ENCODE results near the gene MRPL53.

The MRPL53 gene

DNA sequence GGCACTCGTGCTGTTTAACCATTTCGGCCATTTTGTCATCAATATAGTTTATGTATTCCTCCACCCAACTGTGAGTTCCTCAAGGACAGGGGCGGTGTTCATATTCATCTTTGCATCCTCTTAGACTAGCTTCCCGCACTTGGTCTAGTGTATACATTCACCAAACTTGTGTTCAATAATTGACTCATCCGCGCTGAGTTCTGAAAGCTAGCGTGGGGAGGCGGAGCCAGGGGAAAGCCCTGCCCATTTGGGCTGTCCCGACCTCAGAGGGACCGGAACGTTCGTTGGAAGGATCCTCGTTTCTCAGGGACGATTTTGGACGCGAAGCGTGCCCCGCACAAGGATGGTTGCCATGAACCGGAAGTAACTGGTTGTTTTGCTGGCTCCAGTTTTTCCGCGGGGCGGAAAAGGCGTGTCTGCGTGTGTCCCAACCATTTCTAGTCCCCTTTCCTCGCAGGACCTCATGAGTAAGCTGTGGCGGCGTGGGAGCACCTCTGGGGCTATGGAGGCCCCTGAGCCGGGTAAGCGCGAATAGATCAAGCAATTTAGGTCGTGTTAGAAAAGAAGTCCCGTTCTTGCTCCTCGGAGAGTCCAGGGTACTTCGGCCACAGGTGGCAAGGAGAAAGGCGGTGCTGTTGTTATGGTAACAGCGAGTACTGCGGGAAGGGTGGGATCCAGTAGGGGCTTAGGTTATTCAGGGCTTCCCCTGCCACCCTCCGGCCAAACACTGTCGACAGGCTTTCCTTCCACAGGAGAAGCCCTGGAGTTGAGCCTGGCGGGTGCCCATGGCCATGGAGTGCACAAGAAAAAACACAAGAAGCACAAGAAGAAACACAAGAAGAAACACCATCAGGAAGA lies 17.6 kb downstream of the MRPL53 start, which contains the start of gene INO80B (continued):
- TF ChIP-seq, protein P1, sequence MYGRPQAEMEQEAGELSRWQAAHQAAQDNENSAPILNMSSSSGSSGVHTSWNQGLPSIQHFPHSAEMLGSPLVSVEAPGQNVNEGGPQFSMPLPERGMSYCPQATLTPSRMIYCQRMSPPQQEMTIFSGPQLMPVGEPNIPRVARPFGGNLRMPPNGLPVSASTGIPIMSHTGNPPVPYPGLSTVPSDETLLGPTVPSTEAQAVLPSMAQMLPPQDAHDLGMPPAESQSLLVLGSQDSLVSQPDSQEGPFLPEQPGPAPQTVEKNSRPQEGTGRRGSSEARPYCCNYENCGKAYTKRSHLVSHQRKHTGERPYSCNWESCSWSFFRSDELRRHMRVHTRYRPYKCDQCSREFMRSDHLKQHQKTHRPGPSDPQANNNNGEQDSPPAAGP (tag by site-specific recombination; IDR thresholded peaks at IDR 0.05), result peak; percentile 99
- no peak for TF ChIP-seq MZF1 (tag by site-specific recombination; IDR thresholded peaks at IDR 0.05; ENCODE audit: borderline replicate concordance)
- no peak for TF ChIP-seq ZNF10 (tag by site-specific recombination; IDR thresholded peaks at IDR 0.05)
- peak; percentile 61; the same call in 1 of the 2 replicates for TF ChIP-seq ZNF843 (tag by site-specific recombination; IDR thresholded peaks at IDR 0.05)
- TF ChIP-seq ZNF423 (tag by site-specific recombination; IDR thresholded peaks at IDR 0.05), result no peak
- TF ChIP-seq, protein P2, sequence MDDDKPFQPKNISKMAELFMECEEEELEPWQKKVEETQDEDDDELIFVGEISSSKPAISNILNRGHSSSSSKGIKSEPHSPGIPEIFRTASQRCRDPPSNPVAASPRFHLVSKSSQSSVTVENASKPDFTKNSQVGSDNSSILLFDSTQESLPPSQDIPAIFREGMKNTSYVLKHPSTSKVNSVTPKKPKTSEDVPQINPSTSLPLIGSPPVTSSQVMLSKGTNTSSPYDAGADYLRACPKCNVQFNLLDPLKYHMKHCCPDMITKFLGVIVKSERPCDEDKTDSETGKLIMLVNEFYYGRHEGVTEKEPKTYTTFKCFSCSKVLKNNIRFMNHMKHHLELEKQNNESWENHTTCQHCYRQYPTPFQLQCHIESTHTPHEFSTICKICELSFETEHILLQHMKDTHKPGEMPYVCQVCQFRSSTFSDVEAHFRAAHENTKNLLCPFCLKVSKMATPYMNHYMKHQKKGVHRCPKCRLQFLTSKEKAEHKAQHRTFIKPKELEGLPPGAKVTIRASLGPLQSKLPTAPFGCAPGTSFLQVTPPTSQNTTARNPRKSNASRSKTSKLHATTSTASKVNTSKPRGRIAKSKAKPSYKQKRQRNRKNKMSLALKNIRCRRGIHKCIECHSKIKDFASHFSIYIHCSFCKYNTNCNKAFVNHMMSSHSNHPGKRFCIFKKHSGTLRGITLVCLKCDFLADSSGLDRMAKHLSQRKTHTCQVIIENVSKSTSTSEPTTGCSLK (tag by site-specific recombination; IDR thresholded peaks at IDR 0.05), result no peak
- TF ChIP-seq ZNF624 (tag by site-specific recombination; IDR thresholded peaks at IDR 0.05), result no peak
- TF ChIP-seq ZNF37A (tag by site-specific recombination; IDR thresholded peaks at IDR 0.05), result no peak
- no peak for TF ChIP-seq ZFP41 (tag by site-specific recombination; IDR thresholded peaks at IDR 0.05; ENCODE audit: borderline replicate concordance)
- no peak for TF ChIP-seq ZNF19 (tag by site-specific recombination; IDR thresholded peaks at IDR 0.05; ENCODE audit: low read depth)
- no peak for TF ChIP-seq ZNF585B (tag by site-specific recombination; IDR thresholded peaks at IDR 0.05)
- TF ChIP-seq MEIS1 (CRISPR knock-in tag; IDR thresholded peaks at IDR 0.05; ENCODE audit: borderline replicate concordance), result no peak
- TF ChIP-seq, protein P3, sequence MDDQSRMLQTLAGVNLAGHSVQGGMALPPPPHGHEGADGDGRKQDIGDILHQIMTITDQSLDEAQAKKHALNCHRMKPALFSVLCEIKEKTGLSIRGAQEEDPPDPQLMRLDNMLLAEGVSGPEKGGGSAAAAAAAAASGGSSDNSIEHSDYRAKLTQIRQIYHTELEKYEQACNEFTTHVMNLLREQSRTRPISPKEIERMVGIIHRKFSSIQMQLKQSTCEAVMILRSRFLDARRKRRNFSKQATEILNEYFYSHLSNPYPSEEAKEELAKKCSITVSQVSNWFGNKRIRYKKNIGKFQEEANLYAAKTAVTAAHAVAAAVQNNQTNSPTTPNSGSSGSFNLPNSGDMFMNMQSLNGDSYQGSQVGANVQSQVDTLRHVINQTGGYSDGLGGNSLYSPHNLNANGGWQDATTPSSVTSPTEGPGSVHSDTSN (CRISPR knock-in tag; IDR thresholded peaks at IDR 0.05), result no peak
- TF ChIP-seq ZNF707 (tag by site-specific recombination; IDR thresholded peaks at IDR 0.05), result no peak
- TF ChIP-seq, protein P4, sequence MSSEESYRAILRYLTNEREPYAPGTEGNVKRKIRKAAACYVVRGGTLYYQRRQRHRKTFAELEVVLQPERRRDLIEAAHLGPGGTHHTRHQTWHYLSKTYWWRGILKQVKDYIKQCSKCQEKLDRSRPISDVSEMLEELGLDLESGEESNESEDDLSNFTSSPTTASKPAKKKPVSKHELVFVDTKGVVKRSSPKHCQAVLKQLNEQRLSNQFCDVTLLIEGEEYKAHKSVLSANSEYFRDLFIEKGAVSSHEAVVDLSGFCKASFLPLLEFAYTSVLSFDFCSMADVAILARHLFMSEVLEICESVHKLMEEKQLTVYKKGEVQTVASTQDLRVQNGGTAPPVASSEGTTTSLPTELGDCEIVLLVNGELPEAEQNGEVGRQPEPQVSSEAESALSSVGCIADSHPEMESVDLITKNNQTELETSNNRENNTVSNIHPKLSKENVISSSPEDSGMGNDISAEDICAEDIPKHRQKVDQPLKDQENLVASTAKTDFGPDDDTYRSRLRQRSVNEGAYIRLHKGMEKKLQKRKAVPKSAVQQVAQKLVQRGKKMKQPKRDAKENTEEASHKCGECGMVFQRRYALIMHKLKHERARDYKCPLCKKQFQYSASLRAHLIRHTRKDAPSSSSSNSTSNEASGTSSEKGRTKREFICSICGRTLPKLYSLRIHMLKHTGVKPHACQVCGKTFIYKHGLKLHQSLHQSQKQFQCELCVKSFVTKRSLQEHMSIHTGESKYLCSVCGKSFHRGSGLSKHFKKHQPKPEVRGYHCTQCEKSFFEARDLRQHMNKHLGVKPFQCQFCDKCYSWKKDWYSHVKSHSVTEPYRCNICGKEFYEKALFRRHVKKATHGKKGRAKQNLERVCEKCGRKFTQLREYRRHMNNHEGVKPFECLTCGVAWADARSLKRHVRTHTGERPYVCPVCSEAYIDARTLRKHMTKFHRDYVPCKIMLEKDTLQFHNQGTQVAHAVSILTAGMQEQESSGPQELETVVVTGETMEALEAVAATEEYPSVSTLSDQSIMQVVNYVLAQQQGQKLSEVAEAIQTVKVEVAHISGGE (tag by site-specific recombination; conservative IDR thresholded peaks at IDR 0.05; ENCODE audit: low read depth), result peak; percentile 100
- TF ChIP-seq, protein P5, sequence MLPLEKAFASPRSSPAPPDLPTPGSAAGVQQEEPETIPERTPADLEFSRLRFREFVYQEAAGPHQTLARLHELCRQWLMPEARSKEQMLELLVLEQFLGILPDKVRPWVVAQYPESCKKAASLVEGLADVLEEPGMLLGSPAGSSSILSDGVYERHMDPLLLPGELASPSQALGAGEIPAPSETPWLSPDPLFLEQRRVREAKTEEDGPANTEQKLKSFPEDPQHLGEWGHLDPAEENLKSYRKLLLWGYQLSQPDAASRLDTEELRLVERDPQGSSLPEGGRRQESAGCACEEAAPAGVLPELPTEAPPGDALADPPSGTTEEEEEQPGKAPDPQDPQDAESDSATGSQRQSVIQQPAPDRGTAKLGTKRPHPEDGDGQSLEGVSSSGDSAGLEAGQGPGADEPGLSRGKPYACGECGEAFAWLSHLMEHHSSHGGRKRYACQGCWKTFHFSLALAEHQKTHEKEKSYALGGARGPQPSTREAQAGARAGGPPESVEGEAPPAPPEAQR (tag by site-specific recombination; IDR thresholded peaks at IDR 0.05), result peak; percentile 77; the same call in 1 of the 2 replicates
- TF ChIP-seq KLF7 (tag by site-specific recombination; IDR thresholded peaks at IDR 0.05; ENCODE audit: borderline replicate concordance), result peak; percentile 91
- no peak for TF ChIP-seq ZNF248 (tag by site-specific recombination; IDR thresholded peaks at IDR 0.05)
- TF ChIP-seq, protein P6, sequence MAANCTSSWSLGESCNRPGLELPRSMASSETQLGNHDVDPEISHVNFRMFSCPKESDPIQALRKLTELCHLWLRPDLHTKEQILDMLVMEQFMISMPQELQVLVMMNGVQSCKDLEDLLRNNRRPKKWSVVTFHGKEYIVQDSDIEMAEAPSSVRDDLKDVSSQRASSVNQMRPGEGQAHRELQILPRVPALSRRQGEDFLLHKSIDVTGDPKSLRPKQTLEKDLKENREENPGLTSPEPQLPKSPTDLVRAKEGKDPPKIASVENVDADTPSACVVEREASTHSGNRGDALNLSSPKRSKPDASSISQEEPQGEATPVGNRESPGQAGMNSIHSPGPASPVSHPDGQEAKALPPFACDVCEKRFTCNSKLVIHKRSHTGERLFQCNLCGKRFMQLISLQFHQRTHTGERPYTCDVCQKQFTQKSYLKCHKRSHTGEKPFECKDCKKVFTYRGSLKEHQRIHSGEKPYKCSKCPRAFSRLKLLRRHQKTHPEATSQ (tag by site-specific recombination; IDR thresholded peaks at IDR 0.05), result peak; percentile 85
- TF ChIP-seq ZNF549 (tag by site-specific recombination; IDR thresholded peaks at IDR 0.05), result no peak
- TF ChIP-seq ZNF530 (tag by site-specific recombination; IDR thresholded peaks at IDR 0.05; ENCODE audit: low read depth), result no peak
- TF ChIP-seq ZNF660 (tag by site-specific recombination; IDR thresholded peaks at IDR 0.05), result peak; percentile 97
- TF ChIP-seq, protein P7, sequence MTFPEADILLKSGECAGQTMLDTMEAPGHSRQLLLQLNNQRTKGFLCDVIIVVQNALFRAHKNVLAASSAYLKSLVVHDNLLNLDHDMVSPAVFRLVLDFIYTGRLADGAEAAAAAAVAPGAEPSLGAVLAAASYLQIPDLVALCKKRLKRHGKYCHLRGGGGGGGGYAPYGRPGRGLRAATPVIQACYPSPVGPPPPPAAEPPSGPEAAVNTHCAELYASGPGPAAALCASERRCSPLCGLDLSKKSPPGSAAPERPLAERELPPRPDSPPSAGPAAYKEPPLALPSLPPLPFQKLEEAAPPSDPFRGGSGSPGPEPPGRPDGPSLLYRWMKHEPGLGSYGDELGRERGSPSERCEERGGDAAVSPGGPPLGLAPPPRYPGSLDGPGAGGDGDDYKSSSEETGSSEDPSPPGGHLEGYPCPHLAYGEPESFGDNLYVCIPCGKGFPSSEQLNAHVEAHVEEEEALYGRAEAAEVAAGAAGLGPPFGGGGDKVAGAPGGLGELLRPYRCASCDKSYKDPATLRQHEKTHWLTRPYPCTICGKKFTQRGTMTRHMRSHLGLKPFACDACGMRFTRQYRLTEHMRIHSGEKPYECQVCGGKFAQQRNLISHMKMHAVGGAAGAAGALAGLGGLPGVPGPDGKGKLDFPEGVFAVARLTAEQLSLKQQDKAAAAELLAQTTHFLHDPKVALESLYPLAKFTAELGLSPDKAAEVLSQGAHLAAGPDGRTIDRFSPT (tag by site-specific recombination; IDR thresholded peaks at IDR 0.05), result no peak
- peak; percentile 94 for TF ChIP-seq ZNF324 (tag by site-specific recombination; IDR thresholded peaks at IDR 0.05)

Measured in HEK293 (cell line).